ENCODE measurements around the gene TMTC4.
"Not testable (repeated sequence)": the region's sequence is repeated elsewhere in the genome, so short reads cannot be mapped to it uniquely, and the experiment has no call there.

The TMTC4 gene

DNA sequence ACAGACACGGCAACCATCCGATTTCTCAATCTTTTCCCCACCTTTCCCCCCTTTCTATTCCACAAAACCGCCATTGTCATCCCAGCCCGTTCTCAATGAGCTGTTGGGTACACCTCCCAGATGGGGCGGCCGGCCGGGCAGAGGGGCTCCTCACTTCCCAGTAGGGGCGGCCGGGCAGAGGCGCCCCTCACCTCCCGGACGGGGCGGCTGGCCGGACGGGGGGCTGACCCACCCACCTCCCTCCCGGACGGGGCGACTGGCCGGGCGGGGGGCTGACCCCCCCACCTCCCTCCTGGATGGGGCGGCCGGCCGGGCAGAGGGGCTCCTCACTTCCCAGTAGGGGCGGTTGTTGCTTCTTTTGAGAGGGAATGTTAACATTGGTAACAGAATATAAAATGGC, 55.7 kb downstream of the TMTC4 start:
- POLR2A ChIA-PET, CTCF ChIA-PET: not testable (repeated sequence)

GRCh38 chr13:100613031-100613430, 61.6 kb downstream of the TMTC4 start:
- ChIA-PET CTCF (no interaction called here), POLR2A (no interaction called here)
- no peaks in the 10 kb centered on the region; a peak in 1 of 3 replicates for H3K36me3 ChIP-seq (ENCODE audit: control insufficient read depth in 2 of 2, insufficient read depth in 1 of 2, low read length in 2 of 2)
- no peaks in the 10 kb centered on the region for H3K9me3 ChIP-seq (ENCODE audit: control insufficient read depth, insufficient read depth, low read depth, low read length)
- H3K4me1 ChIP-seq (ENCODE audit: control insufficient read depth, insufficient read depth, low read length): no peaks in the 10 kb centered on the region
- no peak for TF ChIP-seq ZNF701 (tag by site-specific recombination; IDR thresholded peaks at IDR 0.05)
- TF ChIP-seq REPIN1 (tag by site-specific recombination; IDR thresholded peaks at IDR 0.05; ENCODE audit: low read depth): no peak
- TF ChIP-seq ZNF473 (tag by site-specific recombination; IDR thresholded peaks at IDR 0.05): no peak
- TF ChIP-seq ZNF768 (tag by site-specific recombination; IDR thresholded peaks at IDR 0.05): no peak
- no peak for TF ChIP-seq ZBTB17 (tag by site-specific recombination; IDR thresholded peaks at IDR 0.05)
- TF ChIP-seq ZSCAN5A (tag by site-specific recombination; IDR thresholded peaks at IDR 0.05): no peak
- TF ChIP-seq ZFP3 (tag by site-specific recombination; IDR thresholded peaks at IDR 0.05; ENCODE audit: low read depth): no peak
- H3K27ac ChIP-seq (ENCODE audit: extremely low read depth, low read depth, low read length): no peak overlapping the region
- no peak overlapping the region for H3K4me3 ChIP-seq (ENCODE audit: low read depth, low read length)

More for the DNA sequence above, 55.7 kb downstream of the TMTC4 start:
- H3K4me3 ChIP-seq (ENCODE audit: low read depth, low read length); H3K4me1 ChIP-seq (ENCODE audit: control insufficient read depth, insufficient read depth, low read length); H3K36me3 ChIP-seq (ENCODE audit: control insufficient read depth in 2 of 2, insufficient read depth in 1 of 2, low read length in 2 of 2); H3K9me3 ChIP-seq (ENCODE audit: control insufficient read depth, insufficient read depth, low read depth, low read length); H3K27ac ChIP-seq (ENCODE audit: extremely low read depth, low read depth, low read length): not testable (repeated sequence)

GRCh38 chr13:100611678-100612492, 62.7 kb downstream of the TMTC4 start:
- ChIA-PET CTCF (interaction anchor here (0.6 kb wide), 2 partner anchors 112 to 471 kb away, joined by 3 to 6 read pairs; no protein-coding TSS in a partner anchor), POLR2A (no interaction called here)
- Histone ChIP-seq H3K9me3 (ENCODE audit: control insufficient read depth, insufficient read depth, low read depth, low read length) (no peaks in the 10 kb centered on the region), H3K36me3 (ENCODE audit: control insufficient read depth in 2 of 2, insufficient read depth in 1 of 2, low read length in 2 of 2) (no peaks in the 10 kb centered on the region; a peak in 1 of 3 replicates), H3K4me1 (ENCODE audit: control insufficient read depth, insufficient read depth, low read length) (no peaks in the 10 kb centered on the region), H3K27ac (ENCODE audit: extremely low read depth, low read depth, low read length) (no peak overlapping the region), H3K4me3 (ENCODE audit: low read depth, low read length) (no peak overlapping the region)
- TF ChIP-seq KLF9 (tag by site-specific recombination; IDR thresholded peaks at IDR 0.05; ENCODE audit: low read depth) (no peak), ZFHX2 (tag by site-specific recombination; conservative IDR thresholded peaks at IDR 0.05) (no peak), ZNF701 (tag by site-specific recombination; IDR thresholded peaks at IDR 0.05) (no peak), ZNF791 (tag by site-specific recombination; IDR thresholded peaks at IDR 0.05) (no peak), KLF16 (tag by site-specific recombination; IDR thresholded peaks at IDR 0.05) (no peak), ZNF311 (tag by site-specific recombination; IDR thresholded peaks at IDR 0.05; ENCODE audit: borderline replicate concordance) (no peak), ZNF155 (tag by site-specific recombination; IDR thresholded peaks at IDR 0.05) (no peak), ZNF596 (tag by site-specific recombination; IDR thresholded peaks at IDR 0.05) (no peak), ZNF157 (tag by site-specific recombination; IDR thresholded peaks at IDR 0.05) (no peak), ZNF2 (tag by site-specific recombination; IDR thresholded peaks at IDR 0.05) (no peak), KLF1 (tag by site-specific recombination; IDR thresholded peaks at IDR 0.05) (no peak), ZNF211 (tag by site-specific recombination; IDR thresholded peaks at IDR 0.05; ENCODE audit: low read depth) (no peak), ZNF621 (tag by site-specific recombination; IDR thresholded peaks at IDR 0.05) (no peak), ZNF292 (tag by site-specific recombination; IDR thresholded peaks at IDR 0.05; ENCODE audit: borderline replicate concordance, low read depth) (no peak), ZNF555 (tag by site-specific recombination; conservative IDR thresholded peaks at IDR 0.05) (no peak), ZNF48 (tag by site-specific recombination; IDR thresholded peaks at IDR 0.05) (no peak)
- TF ChIP-seq, protein P1, sequence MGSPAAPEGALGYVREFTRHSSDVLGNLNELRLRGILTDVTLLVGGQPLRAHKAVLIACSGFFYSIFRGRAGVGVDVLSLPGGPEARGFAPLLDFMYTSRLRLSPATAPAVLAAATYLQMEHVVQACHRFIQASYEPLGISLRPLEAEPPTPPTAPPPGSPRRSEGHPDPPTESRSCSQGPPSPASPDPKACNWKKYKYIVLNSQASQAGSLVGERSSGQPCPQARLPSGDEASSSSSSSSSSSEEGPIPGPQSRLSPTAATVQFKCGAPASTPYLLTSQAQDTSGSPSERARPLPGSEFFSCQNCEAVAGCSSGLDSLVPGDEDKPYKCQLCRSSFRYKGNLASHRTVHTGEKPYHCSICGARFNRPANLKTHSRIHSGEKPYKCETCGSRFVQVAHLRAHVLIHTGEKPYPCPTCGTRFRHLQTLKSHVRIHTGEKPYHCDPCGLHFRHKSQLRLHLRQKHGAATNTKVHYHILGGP (tag by site-specific recombination; IDR thresholded peaks at IDR 0.05): no peak
